Stimulated activated CD8-positive, alpha-beta memory T cell treated with anti-CD3 and anti-CD28 coated beads, Interleukin-12 subunit alpha, Interleukin-12 subunit beta, amount 100 ng/mL, for 1 hour (primary cell): Measurements from ENCODE around the gene PRKCQ.

Source experiments
- DNase-seq: peaks from one replicate; pipeline ENCODE4 v3.0.0-alpha.2; 2020; ENCODE audit warnings: low read depth

Gene PRKCQ

GRCh38 chr10:6405713-6406112, 174.4 kb downstream of the PRKCQ start:
- no peak for DNase-seq

- no peak for DNase-seq
Measured at GRCh38 chr10:6404127-6405072, 175.7 kb downstream of the PRKCQ start.

GRCh38 chr10:6402960-6403359, 177.1 kb downstream of the PRKCQ start:
- DNase-seq: no peak

GRCh38 chr10:6402349-6402709, 177.7 kb downstream of the PRKCQ start:
- no peak for DNase-seq

- DNase-seq: peak; percentile 41
Measured at GRCh38 chr10:6401558-6402348, 178.3 kb downstream of the PRKCQ start.

- DNase-seq: no peak
Measured at GRCh38 chr10:6400821-6401465, 179.1 kb downstream of the PRKCQ start.

GRCh38 chr10:6400331-6400730, 179.7 kb downstream of the PRKCQ start:
- no peak for DNase-seq

GRCh38 chr10:6399879-6400278, 180.2 kb downstream of the PRKCQ start:
- DNase-seq: no peak

- DNase-seq: no peak
Measured at GRCh38 chr10:6399231-6399741, 180.8 kb downstream of the PRKCQ start.

- DNase-seq: no peak
Measured at GRCh38 chr10:6398399-6398798, 181.7 kb downstream of the PRKCQ start.

- DNase-seq: no peak
Measured at GRCh38 chr10:6396652-6397051, 183.4 kb downstream of the PRKCQ start.

- no peak for DNase-seq
Measured at GRCh38 chr10:6396226-6396625, 183.8 kb downstream of the PRKCQ start.

- no peak for DNase-seq
Measured at GRCh38 chr10:6395606-6396005, 184.5 kb downstream of the PRKCQ start.

- DNase-seq: no peak
Measured at GRCh38 chr10:6394084-6394483, 186.0 kb downstream of the PRKCQ start.

GRCh38 chr10:6393168-6393567, 186.9 kb downstream of the PRKCQ start:
- no peak for DNase-seq

GRCh38 chr10:6390213-6390845, 189.7 kb downstream of the PRKCQ start:
- no peak for DNase-seq

- no peak for DNase-seq
Measured at GRCh38 chr10:6388261-6388893, 191.7 kb downstream of the PRKCQ start.

GRCh38 chr10:6386960-6387359, 193.1 kb downstream of the PRKCQ start:
- no peak for DNase-seq

- DNase-seq: no peak
Measured at GRCh38 chr10:6386346-6386745, 193.7 kb downstream of the PRKCQ start.

- DNase-seq: no peak
Measured at GRCh38 chr10:6385665-6386064, 194.4 kb downstream of the PRKCQ start.

GRCh38 chr10:6384847-6385246, 195.2 kb downstream of the PRKCQ start:
- DNase-seq: no peak
